Testis (tissue), 2 donors: ENCODE measurements around the gene DCLRE1B.

Source experiments
- CTCF ChIP-seq, 3 experiments: fragments of 450-650 bp in 2 of 3; fragments of 200-600 bp in 1 of 3; sonication (generic) in 1 of 3; IDR thresholded peaks; one replicate each; pipeline ENCODE4 v1.5.1; 2016 to 2019; ENCODE audit warnings: antibody characterized with exemption in 3 of 3, mild to moderate bottlenecking in 2 of 3, moderate library complexity in 1 of 3
- POLR2A ChIP-seq: fragments of 450-650 bp; IDR thresholded peaks from one replicate; pipeline ENCODE4 v1.6.1; 2017; ENCODE audit warnings: antibody characterized with exemption, mild to moderate bottlenecking, moderate library complexity

GRCh38 chr1:113922957-113923356, 17.8 kb downstream of the DCLRE1B start:
- TF ChIP-seq CTCF (IDR thresholded peaks at IDR 0.05) (no peak), POLR2A (no peak)
